Testis (tissue), 2 donors: Measurements from ENCODE around the gene DDX56.

Experiments used
- POLR2A ChIP-seq: fragments of 450-650 bp; IDR thresholded peaks from one replicate; pipeline ENCODE4 v1.6.1; 2017; ENCODE audit warnings: antibody characterized with exemption, mild to moderate bottlenecking, moderate library complexity
- TF ChIP-seq, protein P1 (sequence below), 3 experiments: fragments of 450-650 bp in 2 of 3; fragments of 200-600 bp in 1 of 3; sonication (generic) in 1 of 3; IDR thresholded peaks; one replicate each; pipeline ENCODE4 v1.5.1; 2016 to 2019; ENCODE audit warnings: antibody characterized with exemption in 3 of 3, mild to moderate bottlenecking in 2 of 3, moderate library complexity in 1 of 3

DNA sequence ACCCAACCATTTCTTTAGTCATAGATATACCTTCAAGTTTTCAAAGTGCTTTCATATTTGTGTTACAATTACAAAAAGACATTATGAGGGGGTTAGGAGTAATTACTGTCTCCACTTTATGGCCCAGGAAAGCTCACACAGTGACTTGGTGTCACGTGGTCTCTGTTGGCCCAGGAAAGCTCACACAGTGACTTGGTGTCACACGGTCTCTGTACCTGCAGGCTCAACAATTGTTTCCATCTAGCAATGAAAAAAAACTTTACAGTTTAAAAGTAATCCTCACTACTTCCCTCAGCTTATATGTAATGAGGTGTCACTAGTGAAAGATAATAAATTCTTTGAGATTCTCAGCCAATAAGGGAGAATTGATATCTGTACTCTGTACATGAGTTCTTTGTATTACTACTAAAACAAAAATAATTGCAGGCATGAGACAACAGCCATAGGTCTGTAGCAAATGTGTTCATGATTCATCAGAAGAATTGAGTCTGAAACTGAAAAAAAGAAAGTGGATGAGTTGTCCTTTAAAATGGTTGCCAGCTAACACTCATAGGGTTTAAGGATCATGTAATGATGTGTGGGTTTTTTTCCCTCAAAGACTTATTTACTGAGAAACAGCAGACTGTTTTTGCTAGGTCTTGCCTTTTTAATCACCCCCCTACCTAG lies 43.6 kb upstream of the DDX56 start:
- TF ChIP-seq POLR2A = no peak
- TF ChIP-seq, protein P1, sequence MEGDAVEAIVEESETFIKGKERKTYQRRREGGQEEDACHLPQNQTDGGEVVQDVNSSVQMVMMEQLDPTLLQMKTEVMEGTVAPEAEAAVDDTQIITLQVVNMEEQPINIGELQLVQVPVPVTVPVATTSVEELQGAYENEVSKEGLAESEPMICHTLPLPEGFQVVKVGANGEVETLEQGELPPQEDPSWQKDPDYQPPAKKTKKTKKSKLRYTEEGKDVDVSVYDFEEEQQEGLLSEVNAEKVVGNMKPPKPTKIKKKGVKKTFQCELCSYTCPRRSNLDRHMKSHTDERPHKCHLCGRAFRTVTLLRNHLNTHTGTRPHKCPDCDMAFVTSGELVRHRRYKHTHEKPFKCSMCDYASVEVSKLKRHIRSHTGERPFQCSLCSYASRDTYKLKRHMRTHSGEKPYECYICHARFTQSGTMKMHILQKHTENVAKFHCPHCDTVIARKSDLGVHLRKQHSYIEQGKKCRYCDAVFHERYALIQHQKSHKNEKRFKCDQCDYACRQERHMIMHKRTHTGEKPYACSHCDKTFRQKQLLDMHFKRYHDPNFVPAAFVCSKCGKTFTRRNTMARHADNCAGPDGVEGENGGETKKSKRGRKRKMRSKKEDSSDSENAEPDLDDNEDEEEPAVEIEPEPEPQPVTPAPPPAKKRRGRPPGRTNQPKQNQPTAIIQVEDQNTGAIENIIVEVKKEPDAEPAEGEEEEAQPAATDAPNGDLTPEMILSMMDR (IDR thresholded peaks at IDR 0.05) = no peak
